ENCODE data around the gene CASQ2. TPM values are rescaled to one million over a fixed set of nuclear protein-coding genes. Genes with fewer than 3 reads are reported as not detected.

The CASQ2 gene
- total and polyA plus RNA-seq, 12 donors, result 0.14 to 4.1 (median 0.34) TPM; not detected in 2

GRCh38 chr1:115670476-115671175 is 97.9 kb downstream of the CASQ2 start:
- peak in 1 of 7 donors; percentile 10 for DNase-seq
- Histone ChIP-seq H3K9me3 (replicated peaks in 1 of 3) (no peaks in the 10 kb centered on the region), H3K4me3 (no peak overlapping the region), H3K27ac (no peak overlapping the region), H3K36me3 (replicated peaks in 1 of 2) (no peaks in the 10 kb centered on the region), H3K27me3 (no peaks in the 10 kb centered on the region), H3K4me1 (replicated peaks in 1 of 2) (peaks cover 0 to 3% of the 10 kb centered on the region in 2 donors)
- 84 to 90% (median 87%) methylated on average over 10 to 14 of the region's 14 CpGs for WGBS, 4 donors
- intact Hi-C loops (cut with DNase I), result no loop called here
- no peak for TF ChIP-seq CTCF (IDR thresholded peaks at IDR 0.05)
- TF ChIP-seq POLR2A (IDR thresholded peaks at IDR 0.05), result no peak

- Histone ChIP-seq H3K9me3 (replicated peaks in 1 of 3) (no peaks in the 10 kb centered on the region), H3K27ac (no peak overlapping the region), H3K4me3 (no peak overlapping the region), H3K4me1 (replicated peaks in 1 of 2) (peaks cover 6 to 10% of the 10 kb centered on the region in 2 donors), H3K36me3 (replicated peaks in 1 of 2) (no peaks in the 10 kb centered on the region), H3K27me3 (no peaks in the 10 kb centered on the region)
- no peak for DNase-seq
- intact Hi-C loops (cut with DNase I), result no loop called here
- TF ChIP-seq CTCF (IDR thresholded peaks at IDR 0.05), result no peak
- no peak for TF ChIP-seq POLR2A (IDR thresholded peaks at IDR 0.05)
- WGBS, 4 donors, result 82 to 100% (median 90%) methylated on average over 1 of the region's 1 CpG
Measured at GRCh38 chr1:115669886-115670285, 98.6 kb downstream of the CASQ2 start.

GRCh38 chr1:115669002-115669673 is 99.4 kb downstream of the CASQ2 start:
- peaks cover 7 to 11% of the 10 kb centered on the region in 2 donors for H3K4me1 ChIP-seq (replicated peaks in 1 of 2)

More at GRCh38 chr1:115669002-115669673, 99.4 kb downstream of the CASQ2 start:
- H3K4me3 ChIP-seq, result no peak overlapping the region
- no peak for TF ChIP-seq CTCF (IDR thresholded peaks at IDR 0.05)
- no peak for TF ChIP-seq POLR2A (IDR thresholded peaks at IDR 0.05)
- no peak overlapping the region for H3K27ac ChIP-seq
- no peak for DNase-seq
- WGBS, 4 donors, result 92 to 97% (median 95%) methylated on average over 5 of the region's 5 CpGs
- H3K9me3 ChIP-seq (replicated peaks in 1 of 3), result no peaks in the 10 kb centered on the region
- intact Hi-C loops (cut with DNase I), result no loop called here
- H3K36me3 ChIP-seq (replicated peaks in 1 of 2), result no peaks in the 10 kb centered on the region
- no peaks in the 10 kb centered on the region for H3K27me3 ChIP-seq
